Naive thymus-derived CD4-positive, alpha-beta T cell (primary cell): Measurements from ENCODE around the gene NHLRC3. TPM values are rescaled to one million over a fixed set of nuclear protein-coding genes. Genes with fewer than 3 reads are reported as not detected.

Source experiments
- ATAC-seq: fragments of 150-1000 bp; cut with Tn5 transposase; 2 replicates; pipeline ENCODE4 v1.10.0; 2021; ENCODE audit warnings: mild to moderate bottlenecking, moderate library complexity
- CTCF ChIA-PET: fragments of 350-600 bp; sonication (Branson Sonifier 250); formaldehyde crosslinking; loops from one replicate; lab custom pipeline; 2021; ENCODE audit warnings: antibody characterized with exemption; lab: Charles Lee
- POLR2A ChIA-PET: fragments of 350-600 bp; sonication (Branson Sonifier 250); formaldehyde crosslinking; loops from one replicate; lab custom pipeline; 2021; ENCODE audit warnings: antibody characterized with exemption, inconsistent platforms; lab: Charles Lee
- DNase-seq, 9 donors: peaks; one replicate each; pipeline versions ENCODE4 v3.0.0 to v3.0.0-alpha.2; 2020 to 2022; ENCODE audit warnings: mixed read lengths in 1 of 9
- H3K27ac ChIP-seq: one replicate; pipeline ENCODE4 v1.7.0; 2013; ENCODE audit warnings: mild to moderate bottlenecking, low read depth, low read length, moderate library complexity
- H3K27me3 ChIP-seq, 2 donors: one replicate each; pipeline ENCODE4 v1.7.0; 2013; ENCODE audit warnings: low read length in 2 of 2, mild to moderate bottlenecking in 2 of 2, moderate library complexity in 2 of 2; ENCODE audit not compliant: control insufficient read depth in 2 of 2, insufficient read depth in 2 of 2
- H3K36me3 ChIP-seq, 3 experiments: 1 replicate in 2 of 3; 2 replicates in 1 of 3; pipeline ENCODE4 v1.7.0; 2013; ENCODE audit warnings: low read length in 3 of 3, mild to moderate bottlenecking in 3 of 3, moderate library complexity in 1 of 3; ENCODE audit not compliant: insufficient read depth in 3 of 3, control insufficient read depth in 2 of 3
- H3K4me1 ChIP-seq, 2 donors: one replicate each; pipeline ENCODE4 v1.7.0; 2013; ENCODE audit warnings: low read length in 2 of 2, mild to moderate bottlenecking in 2 of 2, moderate library complexity in 1 of 2; ENCODE audit not compliant: control insufficient read depth in 2 of 2, insufficient read depth in 2 of 2
- H3K4me3 ChIP-seq: 2 replicates; pipeline ENCODE4 v1.7.0; 2013; ENCODE audit warnings: mild to moderate bottlenecking, low read length
- H3K9me3 ChIP-seq, 3 experiments: 1 replicate in 2 of 3; 2 replicates in 1 of 3; pipeline ENCODE4 v1.7.0; 2013; ENCODE audit warnings: low read length in 3 of 3; ENCODE audit not compliant: control insufficient read depth in 2 of 3
- H3K27ac Mint-ChIP-seq, 9 donors: one replicate each; pipeline ENCODE4 v1.8.0; 2020 to 2022; ENCODE audit warnings: mixed read lengths in 9 of 9, mild to moderate bottlenecking in 8 of 9, moderate library complexity in 5 of 9, inconsistent platforms in 2 of 9
- H3K27me3 Mint-ChIP-seq, 5 donors: one replicate each; pipeline ENCODE4 v1.8.0; 2021 to 2022; ENCODE audit warnings: mixed read lengths in 5 of 5, mild to moderate bottlenecking in 1 of 5
- H3K36me3 Mint-ChIP-seq, 5 donors: one replicate each; pipeline ENCODE4 v1.8.0; 2020 to 2022; ENCODE audit warnings: mixed read lengths in 5 of 5, mild to moderate bottlenecking in 3 of 5, inconsistent platforms in 1 of 5
- H3K4me1 Mint-ChIP-seq, 7 donors: one replicate each; pipeline ENCODE4 v1.8.0; 2020 to 2022; ENCODE audit warnings: mixed read lengths in 7 of 7, mild to moderate bottlenecking in 3 of 7, inconsistent platforms in 1 of 7
- H3K4me3 Mint-ChIP-seq, 10 donors: one replicate each; pipeline ENCODE4 v1.8.0; 2020 to 2022; ENCODE audit warnings: mild to moderate bottlenecking in 10 of 10, mixed read lengths in 10 of 10, moderate library complexity in 6 of 10, inconsistent platforms in 2 of 10
- H3K9me3 Mint-ChIP-seq, 11 donors: one replicate each; pipeline ENCODE4 v1.8.0; 2020 to 2022; ENCODE audit warnings: mixed read lengths in 11 of 11, mild to moderate bottlenecking in 4 of 11, inconsistent platforms in 1 of 11, moderate library complexity in 1 of 11
- intact Hi-C, 2 donors: fragments of 100-400 bp; cut with micrococcal nuclease; formaldehyde crosslinking; loops; one replicate each; pipeline ENCODE4 v1.15.1; 2023
- polyA plus RNA-seq, 2 donors: library from polyadenylated mRNA; unstranded; fragments of 300-500 nt; fragmentation: Illumina TruSeq; gene quantifications; one replicate each; pipeline ENCODE4 v1.2.3, GENCODE V29; 2021
- total RNA-seq, 6 experiments: library from RNA in 5 of 6; stranded (reverse) in 5 of 6; gene quantifications; 1 replicate in 5 of 6; 2 replicates in 1 of 6; pipeline ENCODE4 v1.2.3 and lab custom pipeline; 2021 to 2026

The NHLRC3 gene
- total and polyA plus RNA-seq, 7 experiments from 2014 or later: 3.4 to 30.6 (median 15.6) TPM

DNA sequence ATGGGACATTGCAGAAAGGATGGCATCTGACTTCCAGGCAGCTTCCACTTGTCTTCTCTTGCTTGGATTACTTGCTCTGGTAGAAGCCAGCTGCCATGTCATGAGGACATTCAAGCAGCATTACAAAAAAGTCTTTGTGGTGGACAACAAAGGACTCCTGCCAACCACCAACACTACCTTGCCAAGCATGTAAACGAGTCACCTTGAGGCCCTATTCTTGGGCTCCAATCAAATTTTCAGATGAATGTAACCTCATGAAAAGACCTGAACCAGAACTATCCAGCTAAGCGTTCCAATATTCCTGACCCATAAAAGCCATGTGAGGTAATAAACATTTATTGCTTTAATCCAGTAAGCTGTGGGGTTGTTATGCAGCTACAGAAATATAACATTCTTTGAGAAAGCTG lies 12.8 kb upstream of the NHLRC3 start:
- no peaks in the 10 kb centered on the region for H3K9me3 Mint-ChIP-seq
- no peaks in the 10 kb centered on the region for H3K27me3 ChIP-seq
- no peak for ATAC-seq
- no peaks in the 10 kb centered on the region for H3K4me1 ChIP-seq
- H3K27ac Mint-ChIP-seq: no peak overlapping the region
- intact Hi-C loops: no loop called here
- ChIA-PET CTCF (interaction anchor here (0.6 kb wide), 1 partner anchor 10 kb away, joined by 6 read pairs; no protein-coding TSS in a partner anchor), POLR2A (interaction anchor here (0.8 kb wide), 1 partner anchor 12 kb away, joined by 3 read pairs; the partner anchor contains the start of genes NHLRC3 and PROSER1)
- H3K9me3 ChIP-seq: no peaks in the 10 kb centered on the region
- H3K4me3 Mint-ChIP-seq: no peak overlapping the region
- H3K4me1 Mint-ChIP-seq: peaks cover 0 to 10% (median 0%) of the 10 kb centered on the region in 7 donors
- peaks cover 11 to 40% (median 30%) of the 10 kb centered on the region in 3 experiments for H3K36me3 ChIP-seq
- H3K27me3 Mint-ChIP-seq: no peaks in the 10 kb centered on the region
- peaks cover 13 to 46% (median 26%) of the 10 kb centered on the region in 5 donors for H3K36me3 Mint-ChIP-seq
- H3K4me3 ChIP-seq: no peak overlapping the region
- no peak for DNase-seq
- H3K27ac ChIP-seq: no peak overlapping the region

- Histone ChIP-seq H3K27me3 (no peaks in the 10 kb centered on the region), H3K36me3 (peaks cover 0 to 5% (median 0%) of the 10 kb centered on the region in 3 experiments), H3K4me1 (peaks cover 7 to 19% of the 10 kb centered on the region in 2 donors), H3K9me3 (no peaks in the 10 kb centered on the region), H3K27ac (no peak overlapping the region), H3K4me3 (no peak overlapping the region)
- Mint-ChIP-seq H3K27me3 (no peaks in the 10 kb centered on the region), H3K4me3 (peak overlapping the region in 2 of 10 donors; percentile 20 to 27), H3K27ac (peak overlapping the region in 4 of 9 donors; percentile 11 to 39 (median 16)), H3K9me3 (no peaks in the 10 kb centered on the region), H3K4me1 (peaks cover 37 to 61% (median 51%) of the 10 kb centered on the region in 7 donors), H3K36me3 (peaks cover 0 to 10% (median 4%) of the 10 kb centered on the region in 5 donors)
- intact Hi-C loops: loop anchor here (10.0 kb wide), 2 partner anchors 1743 to 1893 kb away; partner anchors contain the start of gene MRPS31 (in 1 of the 2)
- CTCF ChIA-PET: no interaction called here
- ATAC-seq (no peak), DNase-seq (no peak)
- POLR2A ChIA-PET: no interaction called here
Observed at GRCh38 chr13:39032150-39032549, 6.1 kb upstream of the NHLRC3 start.

DNA sequence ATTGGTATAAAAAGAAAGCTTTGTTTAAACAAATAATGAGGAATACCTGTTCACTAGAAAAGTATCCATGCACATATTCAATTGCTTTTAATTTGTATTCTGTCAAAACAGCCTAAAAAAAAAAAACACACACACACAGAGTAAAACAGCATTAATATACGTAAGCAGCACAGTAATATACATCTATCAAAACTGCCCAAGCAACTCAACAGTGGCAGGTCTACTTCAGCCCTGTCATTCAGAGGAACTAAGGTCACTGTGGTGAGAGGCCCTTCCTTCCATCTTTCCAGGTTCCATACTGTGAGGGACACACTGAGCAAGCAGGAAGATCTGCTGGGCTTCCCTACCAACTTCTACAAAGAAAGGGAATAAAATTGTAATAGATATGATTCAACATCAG lies 4.2 kb upstream of the NHLRC3 start:
- Histone ChIP-seq H3K36me3 (peaks cover 0 to 12% (median 0%) of the 10 kb centered on the region in 3 experiments), H3K4me1 (peaks cover 7 to 22% of the 10 kb centered on the region in 2 donors), H3K27me3 (no peaks in the 10 kb centered on the region), H3K4me3 (no peak overlapping the region), H3K27ac (no peak overlapping the region), H3K9me3 (no peaks in the 10 kb centered on the region)
- Mint-ChIP-seq H3K9me3 (no peaks in the 10 kb centered on the region), H3K27me3 (no peaks in the 10 kb centered on the region), H3K4me1 (peaks cover 38 to 70% (median 57%) of the 10 kb centered on the region in 7 donors), H3K27ac (peak overlapping the region in 2 of 9 donors; percentile 55 to 97), H3K36me3 (peaks cover 0 to 5% (median 0%) of the 10 kb centered on the region in 5 donors), H3K4me3 (peak overlapping the region in 7 of 10 donors; percentile 13 to 99 (median 36))
- DNase-seq: no peak
- ChIA-PET POLR2A (no interaction called here), CTCF (no interaction called here)
- ATAC-seq: no peak
- intact Hi-C loops: loop anchor here (10.0 kb wide), 2 partner anchors 1741 to 1891 kb away; partner anchors contain the start of gene MRPS31 (in 1 of the 2)

DNA sequence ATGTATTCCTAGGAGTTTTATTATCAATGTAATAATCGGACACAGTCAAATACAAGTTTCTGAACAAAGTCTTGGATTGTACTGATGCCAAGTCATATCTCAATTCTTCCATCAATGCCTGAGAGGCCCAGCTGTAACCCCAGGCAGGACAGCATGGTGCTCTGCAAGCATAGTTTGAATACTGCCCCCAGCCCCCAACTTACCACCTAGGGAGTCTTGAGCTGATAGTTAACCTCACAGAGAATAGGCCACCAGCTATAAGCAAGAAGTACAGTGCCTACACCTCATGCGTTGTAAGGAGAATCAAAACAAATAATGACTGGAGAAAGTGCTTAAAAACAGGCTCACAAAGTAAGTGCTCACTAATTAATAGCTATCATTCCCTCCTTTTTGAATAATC lies 3.1 kb upstream of the NHLRC3 start:
- DNase-seq (no peak), ATAC-seq (no peak)
- Mint-ChIP-seq H3K27me3 (no peaks in the 10 kb centered on the region), H3K36me3 (peaks cover 0 to 5% (median 0%) of the 10 kb centered on the region in 5 donors), H3K27ac (peak overlapping the region in 7 of 9 donors; percentile 11 to 97 (median 92)), H3K9me3 (no peaks in the 10 kb centered on the region), H3K4me1 (peaks cover 38 to 71% (median 65%) of the 10 kb centered on the region in 7 donors), H3K4me3 (peak overlapping the region; percentile 85 to 99 (median 96))
- peaks cover 0 to 12% (median 0%) of the 10 kb centered on the region in 3 experiments for H3K36me3 ChIP-seq
- no peaks in the 10 kb centered on the region for H3K9me3 ChIP-seq
- no peak overlapping the region for H3K27ac ChIP-seq
- ChIA-PET POLR2A (no interaction called here), CTCF (interaction anchor here (0.7 kb wide), 1 partner anchor 621 kb away, joined by 3 read pairs; no protein-coding TSS in a partner anchor)
- H3K4me1 ChIP-seq: peaks cover 7 to 28% of the 10 kb centered on the region in 2 donors
- H3K4me3 ChIP-seq: peak overlapping the region; percentile 95
- no peaks in the 10 kb centered on the region for H3K27me3 ChIP-seq
- intact Hi-C loops: loop anchor here (5.0 to 10.0 kb wide), 6 partner anchors 622 to 1890 kb away; partner anchors contain the start of genes MRPS31 (in 2 of the 2) and COG6 (in 1 of the 2)

- Histone ChIP-seq H3K36me3 (peaks cover 0 to 12% (median 0%) of the 10 kb centered on the region in 3 experiments), H3K27me3 (no peaks in the 10 kb centered on the region), H3K4me1 (peaks cover 7 to 28% of the 10 kb centered on the region in 2 donors), H3K9me3 (no peaks in the 10 kb centered on the region), H3K4me3 (peak overlapping the region; percentile 95), H3K27ac (peak overlapping the region; percentile 82)
- H3K36me3 Mint-ChIP-seq: peaks cover 0 to 6% (median 0%) of the 10 kb centered on the region in 5 donors
- CTCF ChIA-PET: interaction anchor here (0.6 to 0.7 kb wide), 2 partner anchors 22 to 620 kb away, joined by 3 read pairs; no protein-coding TSS in a partner anchor
- H3K4me1 Mint-ChIP-seq: peaks cover 41 to 77% (median 71%) of the 10 kb centered on the region in 7 donors
- no peaks in the 10 kb centered on the region for H3K27me3 Mint-ChIP-seq
- peak overlapping the region in 8 of 9 donors; percentile 10 to 97 (median 92) for H3K27ac Mint-ChIP-seq
- peak overlapping the region; percentile 85 to 99 (median 96) for H3K4me3 Mint-ChIP-seq
- H3K9me3 Mint-ChIP-seq: no peaks in the 10 kb centered on the region
- POLR2A ChIA-PET: no interaction called here
- intact Hi-C loops: loop anchor here (5.0 to 10.0 kb wide), 6 partner anchors 622 to 1889 kb away; partner anchors contain the start of genes MRPS31 (in 2 of the 2) and COG6 (in 1 of the 2)
- ATAC-seq: no peak
- DNase-seq: no peak
Observed at GRCh38 chr13:39035799-39036198, 2.5 kb upstream of the NHLRC3 start.

GRCh38 chr13:39036212-39036611 lies 2.0 kb upstream of the NHLRC3 start:
- Mint-ChIP-seq H3K27me3 (no peaks in the 10 kb centered on the region), H3K27ac (peak overlapping the region; percentile 10 to 97 (median 92)), H3K36me3 (peaks cover 0 to 7% (median 0%) of the 10 kb centered on the region in 5 donors), H3K4me1 (peaks cover 42 to 78% (median 73%) of the 10 kb centered on the region in 7 donors), H3K4me3 (peak overlapping the region; percentile 85 to 99 (median 96)), H3K9me3 (no peaks in the 10 kb centered on the region)
- peaks cover 7 to 28% of the 10 kb centered on the region in 2 donors for H3K4me1 ChIP-seq
- peak overlapping the region; percentile 95 for H3K4me3 ChIP-seq
- H3K36me3 ChIP-seq: peaks cover 0 to 12% (median 0%) of the 10 kb centered on the region in 3 experiments
- ChIA-PET CTCF (interaction anchor here (0.6 to 0.7 kb wide), 2 partner anchors 23 to 580 kb away, joined by 3 read pairs; no protein-coding TSS in a partner anchor), POLR2A (interaction anchor here (2.4 to 3.0 kb wide), 2 partner anchors 11 to 687 kb away, joined by 9 to 14 read pairs; partner anchors contain the start of gene UFM1)
- no peak for ATAC-seq
- intact Hi-C loops: loop anchor here (5.0 to 10.0 kb wide), 6 partner anchors 621 to 1889 kb away; partner anchors contain the start of genes MRPS31 (in 2 of the 2) and COG6 (in 1 of the 2)
- H3K9me3 ChIP-seq: no peaks in the 10 kb centered on the region
- no peaks in the 10 kb centered on the region for H3K27me3 ChIP-seq
- DNase-seq: peak in 2 of 9 donors; percentile 11 to 12
- peak overlapping the region; percentile 82 for H3K27ac ChIP-seq
